ENCODE measurements around the gene OLFML1. TPM values are rescaled to one million over a fixed set of nuclear protein-coding genes. Genes with fewer than 3 reads are reported as not detected.

The OLFML1 gene
- total RNA-seq, 1 donor from 2014 or later, result not detected

DNA sequence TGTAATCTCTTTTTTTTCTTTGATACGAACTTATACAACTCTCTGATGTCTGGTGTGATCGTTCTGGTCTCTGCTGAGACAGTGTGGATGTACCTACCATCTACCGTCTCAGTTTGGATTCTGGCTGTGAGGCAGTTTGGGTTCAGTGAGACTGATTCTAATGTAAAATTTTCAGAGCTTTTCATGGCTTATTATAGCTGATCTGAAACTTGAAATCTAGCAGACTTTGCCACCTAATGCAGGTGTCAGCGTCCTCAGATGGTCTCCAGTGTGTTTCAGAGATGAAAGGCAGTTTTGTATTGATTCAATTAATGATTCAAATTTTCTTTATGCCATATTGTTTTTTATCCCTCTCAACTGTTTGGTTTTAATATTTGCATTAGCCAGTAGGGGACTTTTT is 64.4 kb downstream of the OLFML1 start:
- Mint-ChIP-seq H3K9me3 (ENCODE audit: unreplicated experiment) (peaks cover 1% of the 10 kb centered on the region), H3K27me3 (ENCODE audit: unreplicated experiment) (no peaks in the 10 kb centered on the region), H3K4me1 (ENCODE audit: low read depth, unreplicated experiment) (no peaks in the 10 kb centered on the region), H3K4me3 (ENCODE audit: unreplicated experiment) (no peak overlapping the region), H3K36me3 (ENCODE audit: unreplicated experiment) (no peaks in the 10 kb centered on the region), H3K27ac (ENCODE audit: unreplicated experiment) (no peak overlapping the region)
- DNase-seq, result no peak
- TF ChIP-seq, protein P1, sequence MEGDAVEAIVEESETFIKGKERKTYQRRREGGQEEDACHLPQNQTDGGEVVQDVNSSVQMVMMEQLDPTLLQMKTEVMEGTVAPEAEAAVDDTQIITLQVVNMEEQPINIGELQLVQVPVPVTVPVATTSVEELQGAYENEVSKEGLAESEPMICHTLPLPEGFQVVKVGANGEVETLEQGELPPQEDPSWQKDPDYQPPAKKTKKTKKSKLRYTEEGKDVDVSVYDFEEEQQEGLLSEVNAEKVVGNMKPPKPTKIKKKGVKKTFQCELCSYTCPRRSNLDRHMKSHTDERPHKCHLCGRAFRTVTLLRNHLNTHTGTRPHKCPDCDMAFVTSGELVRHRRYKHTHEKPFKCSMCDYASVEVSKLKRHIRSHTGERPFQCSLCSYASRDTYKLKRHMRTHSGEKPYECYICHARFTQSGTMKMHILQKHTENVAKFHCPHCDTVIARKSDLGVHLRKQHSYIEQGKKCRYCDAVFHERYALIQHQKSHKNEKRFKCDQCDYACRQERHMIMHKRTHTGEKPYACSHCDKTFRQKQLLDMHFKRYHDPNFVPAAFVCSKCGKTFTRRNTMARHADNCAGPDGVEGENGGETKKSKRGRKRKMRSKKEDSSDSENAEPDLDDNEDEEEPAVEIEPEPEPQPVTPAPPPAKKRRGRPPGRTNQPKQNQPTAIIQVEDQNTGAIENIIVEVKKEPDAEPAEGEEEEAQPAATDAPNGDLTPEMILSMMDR (IDR thresholded peaks at IDR 0.05; ENCODE audit: partially characterized antibody, unreplicated experiment), result no peak

DNA sequence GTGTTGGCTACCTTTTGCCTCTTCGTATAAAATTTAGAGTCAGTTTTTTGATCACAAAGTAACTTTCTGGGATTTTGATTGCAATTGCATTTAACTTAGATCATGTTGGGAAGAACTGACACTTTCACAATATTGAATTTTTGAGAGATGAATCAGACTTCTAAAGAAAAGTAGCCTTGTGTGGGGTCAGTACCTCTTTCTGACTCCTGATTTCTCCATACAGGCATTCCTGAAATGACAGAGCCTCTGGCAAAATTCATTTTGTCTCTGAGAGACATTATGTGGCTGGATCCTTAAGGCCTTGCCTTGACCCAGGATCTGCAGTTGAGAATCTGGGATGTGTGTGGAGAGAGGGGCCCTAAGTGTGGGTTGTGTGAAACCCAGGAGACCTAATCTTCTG is 66.3 kb downstream of the OLFML1 start:
- H3K36me3 Mint-ChIP-seq (ENCODE audit: unreplicated experiment), result no peaks in the 10 kb centered on the region
- DNase-seq, result no peak
- no peaks in the 10 kb centered on the region for H3K9me3 Mint-ChIP-seq (ENCODE audit: unreplicated experiment)
- TF ChIP-seq, protein P1 (IDR thresholded peaks at IDR 0.05; ENCODE audit: partially characterized antibody, unreplicated experiment), result no peak
- H3K27me3 Mint-ChIP-seq (ENCODE audit: unreplicated experiment), result no peaks in the 10 kb centered on the region
- no peaks in the 10 kb centered on the region for H3K4me1 Mint-ChIP-seq (ENCODE audit: low read depth, unreplicated experiment)
- H3K4me3 Mint-ChIP-seq (ENCODE audit: unreplicated experiment), result no peak overlapping the region
- no peak overlapping the region for H3K27ac Mint-ChIP-seq (ENCODE audit: unreplicated experiment)

DNA sequence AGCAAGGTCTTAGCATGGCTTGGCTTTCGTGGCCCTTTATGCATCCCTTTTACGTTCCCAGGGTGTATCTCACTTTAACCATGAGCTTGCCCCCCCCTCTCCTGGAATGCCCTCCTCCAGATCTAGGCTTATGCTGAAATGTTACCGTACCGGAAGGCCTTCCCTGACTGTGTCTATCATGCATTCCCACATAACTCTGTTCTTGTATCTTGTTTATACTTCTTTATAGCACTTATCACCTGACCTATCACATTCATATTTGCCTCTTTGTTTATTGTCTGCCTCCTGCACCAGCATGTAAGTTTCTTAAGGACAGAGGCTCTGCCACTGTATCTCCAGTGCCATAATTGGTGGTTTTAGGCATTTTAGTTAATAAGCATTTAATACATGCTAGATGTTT is 67.4 kb downstream of the OLFML1 start:
- TF ChIP-seq, protein P1 (IDR thresholded peaks at IDR 0.05; ENCODE audit: partially characterized antibody, unreplicated experiment), result no peak
- no peaks in the 10 kb centered on the region for H3K27me3 Mint-ChIP-seq (ENCODE audit: unreplicated experiment)
- no peak for DNase-seq
- no peak overlapping the region for H3K27ac Mint-ChIP-seq (ENCODE audit: unreplicated experiment)
- no peak overlapping the region for H3K4me3 Mint-ChIP-seq (ENCODE audit: unreplicated experiment)
- H3K4me1 Mint-ChIP-seq (ENCODE audit: low read depth, unreplicated experiment), result no peaks in the 10 kb centered on the region
- no peaks in the 10 kb centered on the region for H3K9me3 Mint-ChIP-seq (ENCODE audit: unreplicated experiment)
- H3K36me3 Mint-ChIP-seq (ENCODE audit: unreplicated experiment), result no peaks in the 10 kb centered on the region

DNA sequence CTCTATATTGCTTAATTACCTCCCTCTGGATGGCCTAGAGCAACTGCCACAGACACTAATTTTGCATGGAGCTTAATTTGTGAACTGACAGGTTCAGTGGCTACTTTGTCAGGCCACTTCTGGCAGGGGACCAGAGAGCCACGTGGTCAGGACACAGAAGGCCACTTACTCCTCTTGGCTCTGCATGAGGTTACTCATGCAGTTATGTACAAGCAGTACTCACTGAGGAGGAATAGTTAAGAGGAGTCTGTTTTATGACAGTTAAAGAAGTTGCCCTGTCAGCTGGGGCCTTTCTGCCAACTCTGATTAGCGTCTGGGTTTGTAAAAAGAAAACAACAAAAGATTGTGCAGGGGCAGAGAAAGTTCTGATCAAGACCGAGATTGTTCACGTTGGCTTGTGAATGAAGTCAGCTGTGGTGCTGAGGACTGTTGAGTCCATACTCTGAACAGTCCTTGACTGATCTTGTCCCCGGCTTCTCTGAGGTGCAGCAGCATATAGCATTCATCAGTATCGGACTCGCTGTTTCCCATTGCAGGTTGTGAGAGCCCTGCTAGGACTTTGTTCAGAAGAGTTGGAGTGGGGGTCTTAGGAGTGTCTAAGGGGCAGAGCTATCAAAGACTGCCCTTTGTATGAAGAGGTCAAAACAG is 69.9 kb downstream of the OLFML1 start:
- no peak overlapping the region for H3K4me3 Mint-ChIP-seq (ENCODE audit: unreplicated experiment)
- H3K36me3 Mint-ChIP-seq (ENCODE audit: unreplicated experiment), result no peaks in the 10 kb centered on the region
- no peaks in the 10 kb centered on the region for H3K9me3 Mint-ChIP-seq (ENCODE audit: unreplicated experiment)
- H3K4me1 Mint-ChIP-seq (ENCODE audit: low read depth, unreplicated experiment), result no peaks in the 10 kb centered on the region
- DNase-seq, result no peak
- H3K27ac Mint-ChIP-seq (ENCODE audit: unreplicated experiment), result no peak overlapping the region
- TF ChIP-seq, protein P1 (IDR thresholded peaks at IDR 0.05; ENCODE audit: partially characterized antibody, unreplicated experiment), result no peak
- H3K27me3 Mint-ChIP-seq (ENCODE audit: unreplicated experiment), result no peaks in the 10 kb centered on the region

DNA sequence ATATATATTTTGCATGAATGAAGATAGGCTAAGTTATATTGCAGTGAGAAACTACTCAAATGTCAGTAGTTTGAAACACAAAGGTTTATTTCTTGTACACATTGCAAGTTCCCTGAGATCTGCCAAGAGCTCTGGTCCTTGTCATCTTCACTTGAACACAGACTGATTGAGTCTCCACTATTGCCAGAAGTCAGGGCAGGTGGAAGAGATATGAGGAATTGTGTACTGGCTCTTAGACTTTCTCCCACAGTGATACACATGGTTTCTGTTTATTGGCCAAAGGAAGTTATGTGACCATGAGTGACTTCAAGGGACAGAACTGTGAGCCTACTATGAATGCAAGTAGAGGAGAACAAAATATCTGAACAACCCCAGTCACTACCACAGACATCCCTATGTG is 72.7 kb downstream of the OLFML1 start:
- H3K4me1 Mint-ChIP-seq (ENCODE audit: low read depth, unreplicated experiment), result no peaks in the 10 kb centered on the region
- TF ChIP-seq, protein P1 (IDR thresholded peaks at IDR 0.05; ENCODE audit: partially characterized antibody, unreplicated experiment), result no peak
- no peaks in the 10 kb centered on the region for H3K9me3 Mint-ChIP-seq (ENCODE audit: unreplicated experiment)
- H3K27me3 Mint-ChIP-seq (ENCODE audit: unreplicated experiment), result no peaks in the 10 kb centered on the region
- no peak for DNase-seq
- H3K27ac Mint-ChIP-seq (ENCODE audit: unreplicated experiment), result no peak overlapping the region
- no peak overlapping the region for H3K4me3 Mint-ChIP-seq (ENCODE audit: unreplicated experiment)
- no peaks in the 10 kb centered on the region for H3K36me3 Mint-ChIP-seq (ENCODE audit: unreplicated experiment)

Measured in glutamatergic neuron (in vitro differentiated cells).